ENCODE measurements around the gene NDE1.

- TF ChIP-seq CTCF (IDR thresholded peaks at IDR 0.05; ENCODE audit: insufficient read depth, low read depth, low read length) (no peak), EZH2 (IDR thresholded peaks at IDR 0.05; ENCODE audit: insufficient read depth, low read length) (no peak)
These were observed 14.1 kb upstream of the NDE1 start for GRCh38 chr16:15635926-15636325.
